Motor neuron (in vitro differentiated cells): Measurements from ENCODE around the gene LPO. TPM values are rescaled to one million over a fixed set of nuclear protein-coding genes. Genes with fewer than 3 reads are reported as not detected.

Source experiments
- ATAC-seq, 8 experiments: fragments of 200-7000 bp; cut with Tn5 transposase; replicated peaks in 6 of 8; 2 replicates each; pipeline ENCODE4 v1.8.0; 2021; ENCODE audit warnings: mild to moderate bottlenecking in 8 of 8, moderate library complexity in 8 of 8
- H3K27ac ChIP-seq, 2 donors: fragments of 250-450 bp; sonication (Bioruptor Pico); 2 replicates each; pipeline ENCODE4 v1.9.0; 2021; ENCODE audit warnings: antibody characterized with exemption in 2 of 2, mild to moderate bottlenecking in 2 of 2, moderate library complexity in 1 of 2
- H3K4me1 ChIP-seq, 2 donors: fragments of 250-450 bp; sonication (Bioruptor Pico); replicated peaks in 1 of 2; 2 replicates each; pipeline ENCODE4 v1.6.1; 2021; ENCODE audit warnings: antibody characterized with exemption in 2 of 2, mild to moderate bottlenecking in 2 of 2, moderate library complexity in 1 of 2
- H3K4me3 ChIP-seq, 5 donors: fragments of 250-450 bp; sonication (Bioruptor Pico); 2 replicates each; pipeline ENCODE4 v1.9.0; 2021; ENCODE audit warnings: antibody characterized with exemption in 5 of 5, mild to moderate bottlenecking in 5 of 5, moderate library complexity in 4 of 5
- WGBS, 10 experiments: fragments of 450-650 bp; shearing (Covaris generic); methylation state at CpG; one replicate each; pipeline ENCODE4 v1.0.0; 2022; 5-methylcytosine and 5-hydroxymethylcytosine counted together
- in situ Hi-C, 9 experiments: fragments of 400-800 bp; cut with MboI; loops; one replicate each; pipeline ENCODE4 v1.15.0; 2021; ENCODE audit warnings: low sequenced_read_pairs in 9 of 9, low pct_unique_long_range_greater_than_20kb in 2 of 9; ENCODE audit not compliant: unreplicated experiment in 9 of 9
- total RNA-seq, 8 experiments: library from RNA; unstranded; fragments of 300-600 nt; gene quantifications; 2 replicates each; pipeline versions ENCODE4 v1.2.3 to v1.2.4, GENCODE V29; 2022

LPO gene
- total RNA-seq, 8 experiments from 2014 or later = 0.08 to 1.2 (median 0.16) TPM; not detected in 1

- Histone ChIP-seq H3K4me3 (no peak overlapping the region), H3K27ac (no peak overlapping the region), H3K4me1 (no peaks in the 10 kb centered on the region)
- in situ Hi-C loops = no loop called here
- no peak for ATAC-seq
- 10 to 96% (median 76%) methylated on average over 2 to 5 of the region's 5 CpGs for WGBS, 10 experiments
These were observed 52.9 kb downstream of the LPO start for GRCh38 chr17:58291246-58291645.

DNA sequence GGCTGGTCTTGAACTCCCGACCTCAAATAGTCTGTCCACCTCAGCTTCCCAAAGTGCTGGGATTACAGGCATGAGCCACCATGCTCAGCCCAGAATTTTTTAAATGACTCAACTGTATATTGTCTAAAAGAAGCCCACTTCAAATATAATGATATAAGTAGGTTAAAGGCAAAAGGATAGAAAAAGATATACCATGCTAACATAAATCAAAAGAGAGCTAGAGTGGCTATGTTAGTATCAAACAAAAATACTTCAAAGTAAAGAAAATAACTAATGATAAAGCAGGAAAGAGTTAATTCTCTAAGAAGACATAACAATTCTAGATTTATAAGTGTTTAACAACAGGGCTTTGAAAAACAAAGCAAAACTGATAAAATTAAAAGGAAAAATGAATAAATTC is 55.6 kb downstream of the LPO start:
- Histone ChIP-seq H3K4me3 (no peak overlapping the region), H3K27ac (no peak overlapping the region), H3K4me1 (no peaks in the 10 kb centered on the region)
- WGBS, 10 experiments = 9 to 83% (median 71%) methylated on average over 1 of the region's 1 CpG; no CpG with 5 or more reads in 5 of the 10 experiments
- no peak for ATAC-seq
- in situ Hi-C loops = no loop called here

- no peak for ATAC-seq
- Histone ChIP-seq H3K4me1 (no peaks in the 10 kb centered on the region), H3K4me3 (no peak overlapping the region), H3K27ac (no peak overlapping the region)
- 0 to 100% (median 79%) methylated on average over 1 to 5 of the region's 6 CpGs for WGBS, 10 experiments
- in situ Hi-C loops = no loop called here
These were observed 62.0 kb downstream of the LPO start for GRCh38 chr17:58300336-58300735.

DNA sequence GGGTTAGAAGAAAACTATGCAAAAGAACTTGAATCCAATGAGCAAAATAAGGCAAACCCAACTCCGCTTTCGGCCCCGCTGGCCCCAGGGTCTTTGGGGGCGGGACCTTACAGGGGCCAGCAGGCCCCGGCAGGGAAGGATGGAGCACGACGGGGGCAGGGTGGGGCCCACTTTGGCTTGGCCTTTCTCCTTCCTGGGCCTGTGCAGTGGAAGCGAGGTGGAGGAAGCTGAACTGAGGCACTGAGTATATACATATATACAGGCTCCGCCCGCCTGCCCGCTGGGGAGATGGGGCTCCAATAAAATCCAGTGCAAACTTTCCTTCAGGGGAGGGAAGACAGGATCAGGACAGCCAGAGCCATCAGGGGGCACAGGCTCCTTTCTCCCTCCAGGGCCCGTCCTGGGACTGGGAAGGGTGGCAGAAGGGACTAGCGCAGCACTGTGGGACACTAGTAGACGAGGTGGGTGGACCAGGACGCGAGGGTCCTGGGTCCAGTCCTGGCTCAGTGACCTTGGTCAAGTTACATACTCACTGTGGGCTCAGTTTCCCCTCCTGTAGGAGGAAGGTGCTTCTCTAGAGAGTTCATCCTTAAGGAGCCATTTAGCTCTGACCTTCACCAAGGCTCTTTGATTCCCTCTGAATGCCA is 63.2 kb downstream of the LPO start:
- WGBS, 10 experiments = 97% methylated on average over 6 of the region's 16 CpGs; no CpG with 5 or more reads in 9 of the 10 experiments
- ATAC-seq = peak in 3 of 8 experiments; percentile 72 to 78 (median 73)
- Histone ChIP-seq H3K4me3 (no peak overlapping the region), H3K4me1 (no peaks in the 10 kb centered on the region), H3K27ac (no peak overlapping the region)
- in situ Hi-C loops = no loop called here

DNA sequence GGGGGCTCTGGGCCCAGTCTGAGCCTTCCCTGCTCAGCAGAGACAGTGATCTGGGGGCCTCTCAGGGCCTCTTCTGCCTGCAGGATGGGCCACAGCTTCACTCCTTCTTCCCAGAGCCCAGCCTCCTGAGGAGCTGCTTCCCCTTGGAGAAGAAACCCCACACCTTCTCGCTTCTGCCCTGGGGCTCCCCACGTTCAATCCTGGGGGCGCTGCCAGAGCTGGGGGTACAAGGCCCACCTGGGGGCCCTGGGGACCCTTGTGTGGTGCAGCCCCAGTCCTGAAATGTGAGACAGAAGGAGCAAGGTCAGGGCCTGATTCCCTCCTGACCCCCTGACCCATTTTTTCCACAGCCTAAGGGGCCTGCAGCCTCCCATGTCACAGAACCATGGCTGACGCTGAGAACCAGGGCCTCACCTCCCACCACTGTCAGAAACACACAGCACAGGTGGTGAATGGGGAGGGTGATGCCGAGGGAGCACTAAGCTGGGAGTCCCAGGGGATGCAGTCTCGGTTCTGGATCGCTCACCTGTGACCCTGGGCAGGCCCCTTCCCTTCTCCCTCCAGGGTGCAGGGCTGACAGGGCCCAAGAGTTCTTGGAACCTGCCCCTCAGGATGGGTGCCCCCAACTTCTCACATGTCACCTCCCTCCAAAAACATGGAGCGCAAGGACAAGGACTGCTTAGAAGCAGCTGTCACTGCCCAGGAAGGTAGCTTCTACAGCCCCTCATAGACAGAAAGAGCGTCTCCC is 64.0 kb downstream of the LPO start:
- in situ Hi-C loops = no loop called here
- ATAC-seq = no peak
- no peak overlapping the region for H3K4me3 ChIP-seq
- H3K4me1 ChIP-seq = no peaks in the 10 kb centered on the region
- H3K27ac ChIP-seq = no peak overlapping the region
- 30 to 100% (median 83%) methylated on average over 1 to 2 of the region's 9 CpGs; no CpG with 5 or more reads in 4 of the 10 experiments for WGBS, 10 experiments

GRCh38 chr17:58302919-58303585 is 64.7 kb downstream of the LPO start:
- Histone ChIP-seq H3K4me3 (no peak overlapping the region), H3K4me1 (no peaks in the 10 kb centered on the region), H3K27ac (no peak overlapping the region)
- in situ Hi-C loops = no loop called here
- WGBS, 10 experiments = 50 to 88% (median 63%) methylated on average over 3 of the region's 9 CpGs; no CpG with 5 or more reads in 6 of the 10 experiments
- ATAC-seq = no peak

- Histone ChIP-seq H3K4me1 (no peaks in the 10 kb centered on the region), H3K4me3 (no peak overlapping the region), H3K27ac (no peak overlapping the region)
- in situ Hi-C loops = no loop called here
- peak in 5 of 8 experiments; percentile 26 to 89 (median 86) for ATAC-seq
- 50 to 67% methylated on average over 2 to 7 of the region's 10 CpGs; no CpG with 5 or more reads in 8 of the 10 experiments for WGBS, 10 experiments
These were observed 65.8 kb downstream of the LPO start for GRCh38 chr17:58303971-58304749.

DNA sequence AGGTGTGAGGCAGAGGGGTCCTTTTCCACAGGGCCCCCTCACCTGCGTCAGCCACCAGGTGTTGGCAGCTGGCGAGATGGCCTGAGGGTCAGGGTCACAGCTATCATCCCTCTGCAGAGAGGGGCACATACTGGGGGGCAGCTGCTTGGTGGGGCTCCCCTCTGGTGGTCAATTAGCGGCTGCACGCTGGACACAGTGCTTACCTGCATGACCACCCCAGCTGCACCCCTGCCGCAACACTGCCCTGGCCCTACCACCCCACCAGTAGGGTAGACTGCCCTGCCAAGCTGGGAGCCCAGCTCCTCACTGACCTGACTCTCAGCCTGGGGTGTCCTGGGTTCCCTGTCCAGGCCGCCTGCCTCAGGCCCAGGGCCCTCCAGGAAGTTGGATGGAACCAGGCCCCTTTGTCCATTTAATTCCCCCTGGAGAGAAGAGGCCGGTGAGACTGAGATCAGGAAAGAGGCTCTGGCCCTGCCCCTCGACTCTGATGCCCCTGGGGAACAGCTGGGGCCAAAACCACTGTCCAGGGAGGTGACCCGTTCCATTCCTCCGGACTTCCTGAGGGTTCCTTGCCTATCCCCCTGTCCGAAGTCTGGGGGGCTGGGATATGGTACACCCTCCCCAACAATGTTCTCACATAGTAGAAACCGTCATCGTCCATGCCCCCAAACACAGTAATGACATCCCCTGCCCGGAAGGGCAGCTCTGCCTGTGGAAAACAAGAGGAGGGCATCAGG is 66.5 kb downstream of the LPO start:
- no peak overlapping the region for H3K4me3 ChIP-seq
- in situ Hi-C loops = no loop called here
- H3K4me1 ChIP-seq = no peaks in the 10 kb centered on the region
- ATAC-seq = no peak
- WGBS, 10 experiments = 0 to 100% (median 81%) methylated on average over 1 to 5 of the region's 14 CpGs; no CpG with 5 or more reads in 6 of the 10 experiments
- H3K27ac ChIP-seq = no peak overlapping the region

- WGBS, 10 experiments = no CpG with 5 or more reads among the region's 8 CpGs
- Histone ChIP-seq H3K4me3 (no peak overlapping the region), H3K4me1 (no peaks in the 10 kb centered on the region), H3K27ac (no peak overlapping the region)
- ATAC-seq = no peak
- in situ Hi-C loops = no loop called here
These were observed 67.2 kb downstream of the LPO start for GRCh38 chr17:58305626-58306025.

GRCh38 chr17:58306131-58306951 is 68.0 kb downstream of the LPO start:
- Histone ChIP-seq H3K4me1 (no peaks in the 10 kb centered on the region), H3K4me3 (no peak overlapping the region), H3K27ac (no peak overlapping the region)
- ATAC-seq = no peak
- WGBS, 10 experiments = 52 to 90% (median 76%) methylated on average over 1 to 10 of the region's 19 CpGs; no CpG with 5 or more reads in 5 of the 10 experiments
- in situ Hi-C loops = no loop called here

DNA sequence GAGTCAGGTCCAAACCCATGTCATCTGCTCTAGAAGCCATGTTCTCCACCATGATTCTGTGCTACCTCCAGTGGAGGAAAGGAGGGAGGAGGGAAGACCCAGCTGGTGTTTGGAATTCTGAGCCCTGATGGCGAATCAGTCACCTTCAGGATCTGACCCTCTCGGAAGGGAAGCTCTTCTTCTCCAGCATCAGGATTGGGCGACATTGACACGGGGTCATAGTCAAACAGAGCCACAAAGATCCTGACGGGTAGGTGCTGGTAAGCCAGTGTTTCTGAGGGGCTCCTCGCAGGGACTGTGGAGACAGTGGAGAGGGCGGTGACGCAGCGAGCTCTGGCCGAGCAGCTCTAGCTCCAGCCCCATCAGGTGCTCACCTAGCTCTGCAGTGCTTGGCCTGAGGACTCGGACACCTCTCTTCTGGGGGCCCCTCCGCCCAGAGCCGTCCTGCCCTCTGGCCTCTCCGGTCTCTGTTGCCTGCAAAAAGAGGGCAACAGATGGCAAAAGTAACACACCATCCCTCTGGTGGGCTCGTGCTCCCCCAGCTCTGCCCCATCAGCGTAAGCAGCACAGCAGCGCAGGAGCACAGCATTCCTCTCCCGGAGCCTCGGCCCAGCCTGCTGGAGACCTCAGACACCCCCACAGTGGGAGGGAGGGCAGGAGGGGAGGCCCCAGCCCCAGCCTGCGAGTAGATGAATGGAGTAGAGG is 69.2 kb downstream of the LPO start:
- Histone ChIP-seq H3K27ac (no peak overlapping the region), H3K4me1 (no peaks in the 10 kb centered on the region), H3K4me3 (no peak overlapping the region)
- whole genome bisulfite sequencing, 10 experiments = 33 to 80% (median 45%) methylated on average over 1 to 9 of the region's 20 CpGs; no CpG with 5 or more reads in 4 of the 10 experiments
- in situ Hi-C loops = no loop called here
- ATAC-seq = no peak
